Smooth muscle cell (in vitro differentiated cells): ENCODE results near the gene MRPL14. TPM values are rescaled to one million over a fixed set of nuclear protein-coding genes. Genes with fewer than 3 reads are reported as not detected.

Experiments
- DNase-seq: peaks from one replicate; lab custom pipeline; 2025; ENCODE audit not compliant: unreplicated experiment; lab: John Stamatoyannopoulos, UW
- H2AFZ ChIP-seq: fragments of 200-600 bp; sonication (generic); 2 replicates; pipeline ENCODE4 v1.6.0; 2016; ENCODE audit warnings: antibody characterized with exemption, low read depth, mild to moderate bottlenecking
- H3F3A ChIP-seq: fragments of 200-600 bp; sonication (generic); 2 replicates; pipeline ENCODE4 v1.6.0; 2017; ENCODE audit warnings: antibody characterized with exemption, low read depth
- H3K27ac ChIP-seq: fragments of 200-600 bp; sonication (generic); 2 replicates; pipeline ENCODE4 v1.5.1; 2016; ENCODE audit warnings: low read depth, mild to moderate bottlenecking
- H3K27me3 ChIP-seq: fragments of 200-600 bp; sonication (generic); 2 replicates; pipeline ENCODE4 v1.6.1; 2016; ENCODE audit warnings: low read depth, mild to moderate bottlenecking
- H3K36me3 ChIP-seq: fragments of 200-600 bp; sonication (generic); 2 replicates; pipeline ENCODE4 v1.5.1; 2016; ENCODE audit warnings: low read depth
- H3K4me1 ChIP-seq: fragments of 200-600 bp; sonication (generic); 2 replicates; pipeline ENCODE4 v1.5.1; 2016; ENCODE audit warnings: low read depth
- H3K4me2 ChIP-seq: fragments of 200-600 bp; sonication (generic); 2 replicates; pipeline ENCODE4 v1.6.0; 2016; ENCODE audit warnings: mild to moderate bottlenecking
- H3K4me3 ChIP-seq: fragments of 200-600 bp; sonication (generic); 2 replicates; pipeline ENCODE4 v1.5.1; 2016; ENCODE audit warnings: mild to moderate bottlenecking
- H3K79me2 ChIP-seq: fragments of 200-600 bp; sonication (generic); 2 replicates; pipeline ENCODE4 v1.6.0; 2016; ENCODE audit warnings: low read depth, mild to moderate bottlenecking
- H3K9ac ChIP-seq: fragments of 200-600 bp; sonication (generic); 2 replicates; pipeline ENCODE4 v1.6.0; 2016; ENCODE audit warnings: low read depth
- H3K9me3 ChIP-seq: fragments of 200-600 bp; sonication (generic); replicated peaks from 2 replicates; pipeline ENCODE4 v1.5.1; 2016; ENCODE audit warnings: low read depth
- H4K20me1 ChIP-seq: fragments of 200-600 bp; sonication (generic); 2 replicates; pipeline ENCODE4 v1.6.0; 2016; ENCODE audit warnings: low read depth
- WGBS: methylation state at CpG from one replicate; pipeline ENCODE4 v1.1.7; 2016; ENCODE audit warnings: low lambda C conversion rate; 5-methylcytosine and 5-hydroxymethylcytosine counted together
- polyA plus RNA-seq: library from polyadenylated mRNA; unstranded; fragments of >200 nt; fragmentation: Nextera tagmentation; extraction: Ambion mirVana; gene quantifications from 2 replicates; pipeline ENCODE4 v1.2.1, GENCODE V29; 2016
- total RNA-seq: library from RNA; depleted of rRNA; stranded (reverse); fragments of >200 nt; gene quantifications from 2 replicates; pipeline ENCODE4 v1.2.3, GENCODE V29; 2014
- TF ChIP-seq, protein P1 (sequence below): fragments of 200-600 bp; sonication (generic); IDR thresholded peaks from 2 replicates; pipeline ENCODE4 v1.5.1; 2017; ENCODE audit warnings: borderline replicate concordance, mild to moderate bottlenecking, antibody characterized with exemption; ENCODE audit not compliant: insufficient read depth, poor library complexity, severe bottlenecking

Gene MRPL14
- total and polyA plus RNA-seq, 2 experiments from 2014 or later: 53.4 to 97.9 TPM

DNA sequence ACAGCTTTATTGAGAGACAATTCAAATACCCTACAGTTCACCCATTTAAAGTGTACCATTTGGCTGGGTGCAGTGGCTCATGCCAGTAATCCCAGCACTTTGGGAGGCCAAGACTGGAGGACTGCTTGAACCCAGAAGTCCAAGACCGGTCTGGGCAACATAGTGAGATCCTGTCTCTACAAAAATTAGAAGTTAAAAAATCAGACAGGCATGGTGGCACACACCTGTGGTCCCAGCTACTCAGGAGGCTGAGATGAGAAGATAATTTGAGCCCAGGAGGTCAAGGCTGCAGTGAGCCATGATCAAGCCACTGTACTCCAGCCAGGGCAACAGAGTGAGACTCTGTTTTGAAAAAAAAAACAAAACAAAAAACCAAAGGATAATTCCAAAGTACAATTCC lies 40.3 kb upstream of the MRPL14 start:
- Histone ChIP-seq H4K20me1 (no peaks in the 10 kb centered on the region), H3K9me3 (no peaks in the 10 kb centered on the region), H3K27me3 (peaks cover 4% of the 10 kb centered on the region), H3K4me1 (no peaks in the 10 kb centered on the region), H3F3A (no peaks in the 10 kb centered on the region), H3K36me3 (no peaks in the 10 kb centered on the region), H3K4me2 (no peak overlapping the region), H2AFZ (no peak overlapping the region), H3K9ac (no peak overlapping the region), H3K79me2 (no peaks in the 10 kb centered on the region), H3K27ac (no peak overlapping the region), H3K4me3 (no peak overlapping the region)
- TF ChIP-seq, protein P1, sequence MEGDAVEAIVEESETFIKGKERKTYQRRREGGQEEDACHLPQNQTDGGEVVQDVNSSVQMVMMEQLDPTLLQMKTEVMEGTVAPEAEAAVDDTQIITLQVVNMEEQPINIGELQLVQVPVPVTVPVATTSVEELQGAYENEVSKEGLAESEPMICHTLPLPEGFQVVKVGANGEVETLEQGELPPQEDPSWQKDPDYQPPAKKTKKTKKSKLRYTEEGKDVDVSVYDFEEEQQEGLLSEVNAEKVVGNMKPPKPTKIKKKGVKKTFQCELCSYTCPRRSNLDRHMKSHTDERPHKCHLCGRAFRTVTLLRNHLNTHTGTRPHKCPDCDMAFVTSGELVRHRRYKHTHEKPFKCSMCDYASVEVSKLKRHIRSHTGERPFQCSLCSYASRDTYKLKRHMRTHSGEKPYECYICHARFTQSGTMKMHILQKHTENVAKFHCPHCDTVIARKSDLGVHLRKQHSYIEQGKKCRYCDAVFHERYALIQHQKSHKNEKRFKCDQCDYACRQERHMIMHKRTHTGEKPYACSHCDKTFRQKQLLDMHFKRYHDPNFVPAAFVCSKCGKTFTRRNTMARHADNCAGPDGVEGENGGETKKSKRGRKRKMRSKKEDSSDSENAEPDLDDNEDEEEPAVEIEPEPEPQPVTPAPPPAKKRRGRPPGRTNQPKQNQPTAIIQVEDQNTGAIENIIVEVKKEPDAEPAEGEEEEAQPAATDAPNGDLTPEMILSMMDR: no peak
- 96% methylated on average over 1 of the region's 1 CpG for WGBS
- no peak for DNase-seq

DNA sequence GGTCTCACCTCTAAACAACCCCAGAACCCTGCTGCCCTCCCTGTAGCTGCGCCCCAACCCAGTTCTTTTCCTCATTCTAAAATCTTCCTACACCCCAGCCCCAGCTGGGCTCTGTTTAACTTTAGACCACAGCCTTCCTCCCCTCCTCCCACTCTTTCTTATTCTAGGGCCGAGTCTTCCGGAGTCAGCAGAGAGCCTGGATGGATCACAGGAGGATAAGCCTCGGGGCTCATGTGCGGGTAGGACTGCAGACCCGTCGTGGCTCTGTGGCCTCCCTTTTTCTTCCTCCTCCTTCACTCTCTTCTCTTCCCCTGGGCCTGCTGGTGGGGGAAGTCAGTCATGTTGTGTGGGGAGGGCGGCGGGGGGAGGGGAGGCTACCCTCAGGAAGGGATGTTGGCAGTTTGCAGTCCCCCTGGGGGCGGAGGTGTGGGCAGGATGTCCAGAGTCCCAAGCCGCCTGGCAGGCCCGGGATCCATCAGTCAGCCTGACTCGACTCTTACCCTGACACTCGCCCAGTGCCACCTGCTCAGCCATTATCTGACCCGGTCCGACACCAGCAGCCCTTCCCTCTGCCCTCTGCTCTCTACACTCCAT lies 39.4 kb upstream of the MRPL14 start:
- peaks cover 4% of the 10 kb centered on the region for H3K27me3 ChIP-seq
- H3K27ac ChIP-seq: no peak overlapping the region
- H3K79me2 ChIP-seq: no peaks in the 10 kb centered on the region
- no peak overlapping the region for H3K9ac ChIP-seq
- H4K20me1 ChIP-seq: no peaks in the 10 kb centered on the region
- no peaks in the 10 kb centered on the region for H3F3A ChIP-seq
- no peaks in the 10 kb centered on the region for H3K9me3 ChIP-seq
- TF ChIP-seq, protein P1: no peak
- whole genome bisulfite sequencing: 31% methylated on average over 10 of the region's 16 CpGs
- H3K36me3 ChIP-seq: no peaks in the 10 kb centered on the region
- H2AFZ ChIP-seq: no peak overlapping the region
- no peaks in the 10 kb centered on the region for H3K4me1 ChIP-seq
- H3K4me2 ChIP-seq: peak overlapping the region; percentile 39
- no peak overlapping the region for H3K4me3 ChIP-seq
- no peak for DNase-seq

DNA sequence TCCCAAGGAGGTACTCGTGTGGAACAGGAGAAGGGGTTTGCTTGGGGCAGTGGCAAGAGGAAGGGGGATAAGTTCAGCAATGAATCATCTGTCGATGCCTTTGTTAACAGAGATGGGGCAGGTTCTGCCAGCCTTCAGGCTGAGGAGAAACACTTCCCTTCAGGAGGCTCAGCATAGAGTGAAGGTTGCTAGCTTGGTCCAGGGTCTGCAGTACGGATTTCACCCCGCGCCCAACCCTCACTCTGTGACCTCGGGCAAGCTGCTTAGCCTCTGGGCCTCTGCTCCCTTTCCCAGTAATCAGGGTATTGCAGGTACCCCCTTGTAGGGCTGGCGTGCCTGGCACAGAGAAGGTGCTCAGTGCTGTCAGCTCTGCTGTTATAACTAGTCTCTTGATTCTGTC lies 38.9 kb upstream of the MRPL14 start:
- H2AFZ ChIP-seq: no peak overlapping the region
- 79% methylated on average over 7 of the region's 7 CpGs for WGBS
- H3K4me3 ChIP-seq: no peak overlapping the region

More for the DNA sequence above, 38.9 kb upstream of the MRPL14 start:
- H3K9ac ChIP-seq: no peak overlapping the region
- H3F3A ChIP-seq: no peaks in the 10 kb centered on the region
- H3K9me3 ChIP-seq: no peaks in the 10 kb centered on the region
- no peaks in the 10 kb centered on the region for H3K36me3 ChIP-seq
- TF ChIP-seq, protein P1: no peak
- no peaks in the 10 kb centered on the region for H3K79me2 ChIP-seq
- no peak overlapping the region for H3K27ac ChIP-seq
- H4K20me1 ChIP-seq: no peaks in the 10 kb centered on the region
- DNase-seq: no peak
- H3K27me3 ChIP-seq: peaks cover 4% of the 10 kb centered on the region
- H3K4me1 ChIP-seq: no peaks in the 10 kb centered on the region
- H3K4me2 ChIP-seq: no peak overlapping the region
